GM13976 (cell line): ENCODE measurements around the gene ZFP36L1.

Experiments used
- DNase-seq: peaks from one replicate; pipeline ENCODE4 v3.0.0; 2012; ENCODE audit warnings: low spot score
- CTCF ChIP-seq: IDR thresholded peaks from 2 replicates; pipeline ENCODE4 v1.5.1; 2012; ENCODE audit warnings: borderline replicate concordance, mild to moderate bottlenecking; ENCODE audit not compliant: insufficient read depth; ENCODE audit errors: extremely low read depth, missing control alignments, control extremely low read depth
- in situ Hi-C: fragments of 300-500 bp; cut with MboI; formaldehyde crosslinking; loops from one replicate; pipeline ENCODE4 v1.12.0; 2022; ENCODE audit warnings: low sequenced_read_pairs, mixed read lengths, inconsistent platforms; ENCODE audit not compliant: unreplicated experiment

Gene ZFP36L1

GRCh38 chr14:68797121-68797670, 4.3 kb upstream of the ZFP36L1 start:
- in situ Hi-C loops: loop anchor here (10.0 kb wide), 1 partner anchor 392 kb away; no protein-coding TSS in a partner anchor
- DNase-seq: no peak
- no peak for TF ChIP-seq CTCF

GRCh38 chr14:68796418-68797101, 3.7 kb upstream of the ZFP36L1 start:
- DNase-seq: no peak
- in situ Hi-C loops: loop anchor here (10.0 kb wide), 1 partner anchor 392 kb away; no protein-coding TSS in a partner anchor
- no peak for TF ChIP-seq CTCF

- in situ Hi-C loops: loop anchor here (10.0 kb wide), 1 partner anchor 391 kb away; no protein-coding TSS in a partner anchor
- peak; percentile 62 for TF ChIP-seq CTCF
- DNase-seq: peak; percentile 85
Observed at GRCh38 chr14:68795597-68796417, 2.9 kb upstream of the ZFP36L1 start.

GRCh38 chr14:68794851-68795596, 2.2 kb upstream of the ZFP36L1 start:
- in situ Hi-C loops: loop anchor here (10.0 kb wide), 1 partner anchor 390 kb away; no protein-coding TSS in a partner anchor
- no peak for TF ChIP-seq CTCF
- no peak for DNase-seq

- in situ Hi-C loops: loop anchor here (10.0 kb wide), 1 partner anchor 389 kb away; no protein-coding TSS in a partner anchor
- peak; percentile 62 for DNase-seq
- TF ChIP-seq CTCF: no peak
Observed at GRCh38 chr14:68794130-68794850, 1.4 kb upstream of the ZFP36L1 start.
